ENCODE measurements around the gene ANHX. TPM values are rescaled to one million over a fixed set of nuclear protein-coding genes. Genes with fewer than 3 reads are reported as not detected.
A peak's percentile ranks its signal among the peaks of the same experiment; 100 is the strongest.

ANHX gene
- total and polyA plus RNA-seq, 2 of the 13 experiments (the other 11 are each of a cell fraction or from before 2014, with no cell fraction given), result not detected

DNA sequence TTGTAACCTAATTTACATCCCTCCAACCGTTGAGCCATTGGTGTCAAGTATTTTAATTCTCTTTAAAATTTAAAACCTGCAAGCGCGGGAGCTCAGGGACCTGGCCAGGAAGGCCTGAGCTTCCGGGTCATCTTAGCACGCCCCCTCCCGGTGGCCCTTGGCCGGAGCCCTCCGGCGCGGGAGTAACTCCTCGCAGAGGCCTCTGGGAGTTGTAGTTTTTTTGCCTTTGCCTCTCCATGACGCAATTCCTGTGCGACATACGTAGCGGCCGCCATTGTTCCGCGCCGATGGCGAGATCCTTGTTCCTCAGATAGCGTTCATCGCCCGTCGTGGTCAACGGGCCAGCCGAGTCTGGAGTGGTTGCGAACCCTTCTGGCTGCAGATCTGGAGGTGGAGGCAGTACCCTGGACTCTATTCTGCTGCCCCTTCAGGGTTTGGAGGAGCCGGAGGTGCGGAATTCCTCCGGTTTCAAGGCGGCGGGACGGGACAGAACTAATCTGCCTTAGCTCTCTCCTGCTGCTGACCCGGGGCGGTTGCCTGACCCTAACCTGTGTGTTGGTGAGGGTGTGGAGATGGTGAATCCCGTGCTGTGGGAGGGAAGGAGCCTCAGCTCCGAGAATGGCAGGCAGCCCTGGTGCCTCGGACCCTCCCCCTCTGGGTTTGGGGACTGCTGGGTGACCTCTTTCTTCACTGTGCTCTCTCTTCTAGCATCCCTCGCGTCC is 54.3 kb downstream of the ANHX start, which contains the start of gene ZNF268 (continued):
- TF ChIP-seq, protein P1, sequence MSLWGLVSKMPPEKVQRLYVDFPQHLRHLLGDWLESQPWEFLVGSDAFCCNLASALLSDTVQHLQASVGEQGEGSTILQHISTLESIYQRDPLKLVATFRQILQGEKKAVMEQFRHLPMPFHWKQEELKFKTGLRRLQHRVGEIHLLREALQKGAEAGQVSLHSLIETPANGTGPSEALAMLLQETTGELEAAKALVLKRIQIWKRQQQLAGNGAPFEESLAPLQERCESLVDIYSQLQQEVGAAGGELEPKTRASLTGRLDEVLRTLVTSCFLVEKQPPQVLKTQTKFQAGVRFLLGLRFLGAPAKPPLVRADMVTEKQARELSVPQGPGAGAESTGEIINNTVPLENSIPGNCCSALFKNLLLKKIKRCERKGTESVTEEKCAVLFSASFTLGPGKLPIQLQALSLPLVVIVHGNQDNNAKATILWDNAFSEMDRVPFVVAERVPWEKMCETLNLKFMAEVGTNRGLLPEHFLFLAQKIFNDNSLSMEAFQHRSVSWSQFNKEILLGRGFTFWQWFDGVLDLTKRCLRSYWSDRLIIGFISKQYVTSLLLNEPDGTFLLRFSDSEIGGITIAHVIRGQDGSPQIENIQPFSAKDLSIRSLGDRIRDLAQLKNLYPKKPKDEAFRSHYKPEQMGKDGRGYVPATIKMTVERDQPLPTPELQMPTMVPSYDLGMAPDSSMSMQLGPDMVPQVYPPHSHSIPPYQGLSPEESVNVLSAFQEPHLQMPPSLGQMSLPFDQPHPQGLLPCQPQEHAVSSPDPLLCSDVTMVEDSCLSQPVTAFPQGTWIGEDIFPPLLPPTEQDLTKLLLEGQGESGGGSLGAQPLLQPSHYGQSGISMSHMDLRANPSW (CRISPR knock-in tag; IDR thresholded peaks at IDR 0.05; ENCODE audit: borderline replicate concordance), result peak; percentile 35; the same call in 1 of the 2 replicates
- TF ChIP-seq KMT2B (CRISPR knock-in tag; IDR thresholded peaks at IDR 0.05) (peak; percentile 97), ZNF24 (IDR thresholded peaks at IDR 0.05) (no peak), ATF5 (CRISPR knock-in tag; IDR thresholded peaks at IDR 0.05; ENCODE audit: low read depth) (no peak), ZKSCAN5 (CRISPR knock-in tag; IDR thresholded peaks at IDR 0.05) (no peak), MIXL1 (CRISPR knock-in tag; IDR thresholded peaks at IDR 0.05) (0 out of 2 replicates have a peak, but pooled peaks have one; percentile 25), ZNF280D (CRISPR knock-in tag; IDR thresholded peaks at IDR 0.05) (0 out of 2 replicates have a peak, but pooled peaks have one; percentile 27), NFRKB (IDR thresholded peaks at IDR 0.05) (no peak), GLI4 (CRISPR knock-in tag; IDR thresholded peaks at IDR 0.05; ENCODE audit: borderline replicate concordance) (no peak), ADNP (CRISPR knock-in tag; IDR thresholded peaks at IDR 0.05) (no peak), PCBP2 (optimal IDR thresholded peaks at IDR 0.05; ENCODE audit: low read depth, low read length, poor library complexity, severe bottlenecking) (no peak), ZNF883 (CRISPR knock-in tag; IDR thresholded peaks at IDR 0.05; ENCODE audit: not compliant biosample characterization) (no peak), NRL (CRISPR knock-in tag; IDR thresholded peaks at IDR 0.05; ENCODE audit: borderline replicate concordance) (peak; percentile 78), HDAC2 (CRISPR knock-in tag; IDR thresholded peaks at IDR 0.05) (peak; percentile 79), GPN1 (CRISPR knock-in tag; IDR thresholded peaks at IDR 0.05; ENCODE audit: borderline replicate concordance) (no peak), SNRNP70 (IDR thresholded peaks at IDR 0.05; ENCODE audit: low read depth, low read length) (no peak)
- TF ChIP-seq, protein P2, sequence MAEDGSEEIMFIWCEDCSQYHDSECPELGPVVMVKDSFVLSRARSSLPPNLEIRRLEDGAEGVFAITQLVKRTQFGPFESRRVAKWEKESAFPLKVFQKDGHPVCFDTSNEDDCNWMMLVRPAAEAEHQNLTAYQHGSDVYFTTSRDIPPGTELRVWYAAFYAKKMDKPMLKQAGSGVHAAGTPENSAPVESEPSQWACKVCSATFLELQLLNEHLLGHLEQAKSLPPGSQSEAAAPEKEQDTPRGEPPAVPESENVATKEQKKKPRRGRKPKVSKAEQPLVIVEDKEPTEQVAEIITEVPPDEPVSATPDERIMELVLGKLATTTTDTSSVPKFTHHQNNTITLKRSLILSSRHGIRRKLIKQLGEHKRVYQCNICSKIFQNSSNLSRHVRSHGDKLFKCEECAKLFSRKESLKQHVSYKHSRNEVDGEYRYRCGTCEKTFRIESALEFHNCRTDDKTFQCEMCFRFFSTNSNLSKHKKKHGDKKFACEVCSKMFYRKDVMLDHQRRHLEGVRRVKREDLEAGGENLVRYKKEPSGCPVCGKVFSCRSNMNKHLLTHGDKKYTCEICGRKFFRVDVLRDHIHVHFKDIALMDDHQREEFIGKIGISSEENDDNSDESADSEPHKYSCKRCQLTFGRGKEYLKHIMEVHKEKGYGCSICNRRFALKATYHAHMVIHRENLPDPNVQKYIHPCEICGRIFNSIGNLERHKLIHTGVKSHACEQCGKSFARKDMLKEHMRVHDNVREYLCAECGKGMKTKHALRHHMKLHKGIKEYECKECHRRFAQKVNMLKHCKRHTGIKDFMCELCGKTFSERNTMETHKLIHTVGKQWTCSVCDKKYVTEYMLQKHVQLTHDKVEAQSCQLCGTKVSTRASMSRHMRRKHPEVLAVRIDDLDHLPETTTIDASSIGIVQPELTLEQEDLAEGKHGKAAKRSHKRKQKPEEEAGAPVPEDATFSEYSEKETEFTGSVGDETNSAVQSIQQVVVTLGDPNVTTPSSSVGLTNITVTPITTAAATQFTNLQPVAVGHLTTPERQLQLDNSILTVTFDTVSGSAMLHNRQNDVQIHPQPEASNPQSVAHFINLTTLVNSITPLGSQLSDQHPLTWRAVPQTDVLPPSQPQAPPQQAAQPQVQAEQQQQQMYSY (CRISPR knock-in tag; IDR thresholded peaks at IDR 0.05), result no peak
- TF ChIP-seq, protein P3, sequence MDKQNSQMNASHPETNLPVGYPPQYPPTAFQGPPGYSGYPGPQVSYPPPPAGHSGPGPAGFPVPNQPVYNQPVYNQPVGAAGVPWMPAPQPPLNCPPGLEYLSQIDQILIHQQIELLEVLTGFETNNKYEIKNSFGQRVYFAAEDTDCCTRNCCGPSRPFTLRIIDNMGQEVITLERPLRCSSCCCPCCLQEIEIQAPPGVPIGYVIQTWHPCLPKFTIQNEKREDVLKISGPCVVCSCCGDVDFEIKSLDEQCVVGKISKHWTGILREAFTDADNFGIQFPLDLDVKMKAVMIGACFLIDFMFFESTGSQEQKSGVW (CRISPR knock-in tag; IDR thresholded peaks at IDR 0.05; ENCODE audit: borderline replicate concordance), result no peak
